GM12878 (cell line): Measurements from ENCODE around the gene MRPS27.

ENCODE experiments used
- CBFB ChIP-seq: IDR thresholded peaks from 2 replicates; pipeline ENCODE4 v1.6.1; 2016; ENCODE audit warnings: antibody characterized with exemption, low read depth
- CTCF ChIP-seq, 3 experiments: IDR thresholded peaks in 2 of 3; conservative IDR thresholded peaks in 1 of 3; 2 replicates each; pipeline ENCODE4 v1.5.1; 2011; ENCODE audit warnings: low read depth in 3 of 3, low read length in 3 of 3, mild to moderate bottlenecking in 3 of 3, control low read depth in 2 of 3, moderate library complexity in 2 of 3, inconsistent platforms in 1 of 3, mixed read lengths in 1 of 3; ENCODE audit not compliant: control insufficient read depth in 2 of 3, insufficient read depth in 1 of 3; ENCODE audit errors: extremely low read depth in 1 of 3
- CUX1 ChIP-seq: IDR thresholded peaks from 2 replicates; pipeline ENCODE4 v1.6.1; 2012; ENCODE audit warnings: improper control_type of control experiment, low read depth, low read length; ENCODE audit not compliant: insufficient replicate concordance
- EP300 ChIP-seq, 2 experiments: fragments of 150-350 bp in 1 of 2; IDR thresholded peaks; 2 replicates each; pipeline ENCODE4 v1.6.1; 2011 to 2012; ENCODE audit warnings: low read depth in 2 of 2, low read length in 2 of 2, borderline replicate concordance in 1 of 2, improper control_type of control experiment in 1 of 2, inconsistent platforms in 1 of 2; ENCODE audit not compliant: control insufficient read depth in 1 of 2
- JUND ChIP-seq: IDR thresholded peaks from 2 replicates; pipeline ENCODE4 v1.6.1; 2012; ENCODE audit warnings: low read depth, mild to moderate bottlenecking, low read length, improper control_type of control experiment, moderate library complexity
- POLR2A ChIP-seq: IDR thresholded peaks from 2 replicates; pipeline ENCODE4 v1.6.1; 2011; ENCODE audit warnings: low read depth, mild to moderate bottlenecking, low read length
- POLR2AphosphoS2 ChIP-seq: IDR thresholded peaks from 2 replicates; pipeline ENCODE4 v1.6.1; 2011; ENCODE audit warnings: low read depth, mild to moderate bottlenecking, low read length, improper control_type of control experiment, moderate library complexity
- RAD21 ChIP-seq: IDR thresholded peaks from 2 replicates; pipeline ENCODE4 v1.6.1; 2011; ENCODE audit warnings: mild to moderate bottlenecking, low read depth, low read length, moderate library complexity; ENCODE audit not compliant: insufficient read depth
- SMAD1 ChIP-seq: fragments of 450-650 bp; IDR thresholded peaks from 2 replicates; pipeline ENCODE4 v1.6.1; 2018; ENCODE audit warnings: mild to moderate bottlenecking, low read depth; ENCODE audit not compliant: partially characterized antibody
- SUZ12 ChIP-seq: fragments of 200-600 bp; sonication (generic); IDR thresholded peaks from one replicate; pipeline ENCODE4 v1.6.1; 2018; ENCODE audit warnings: antibody characterized with exemption, mild to moderate bottlenecking; ENCODE audit not compliant: unreplicated experiment
- YY1 ChIP-seq: IDR thresholded peaks from 2 replicates; pipeline ENCODE4 v1.6.1; 2011; ENCODE audit warnings: low read depth, mild to moderate bottlenecking, low read length
- ZNF207 ChIP-seq: fragments of 450-650 bp; IDR thresholded peaks from 2 replicates; pipeline ENCODE4 v1.6.1; 2014; ENCODE audit warnings: antibody characterized with exemption, mild to moderate bottlenecking, borderline replicate concordance
- ZNF24 ChIP-seq: fragments of 450-650 bp; IDR thresholded peaks from 2 replicates; pipeline ENCODE4 v1.6.1; 2017; ENCODE audit warnings: antibody characterized with exemption, mild to moderate bottlenecking

- TF ChIP-seq POLR2A = no peak
- TF ChIP-seq JUND = no peak
- no peak for TF ChIP-seq CTCF (IDR thresholded peaks at IDR 0.05 in 2 of 3, conservative IDR thresholded peaks at IDR 0.05 in 1 of 3; ENCODE audit: control insufficient read depth in 2 of 3, extremely low read depth in 1 of 3, insufficient read depth in 1 of 3, low read depth in 3 of 3, low read length in 3 of 3)
- no peak for TF ChIP-seq RAD21
- no peak for TF ChIP-seq SMAD1
- TF ChIP-seq EP300 (IDR thresholded peaks at IDR 0.05; ENCODE audit: borderline replicate concordance in 1 of 2, control insufficient read depth in 1 of 2, low read depth in 2 of 2, low read length in 2 of 2) = no peak
- TF ChIP-seq YY1 = no peak
- no peak for TF ChIP-seq CBFB
- TF ChIP-seq ZNF207 = no peak
- no peak for TF ChIP-seq SUZ12
- TF ChIP-seq ZNF24 = no peak
- TF ChIP-seq POLR2AphosphoS2 = no peak
- no peak for TF ChIP-seq CUX1
Measured at GRCh38 chr5:72210888-72211678, 109.0 kb downstream of the MRPS27 start.
